ENCODE results near the gene TRIM46. TPM values are rescaled to one million over a fixed set of nuclear protein-coding genes. Genes with fewer than 3 reads are reported as not detected.
"Not testable (repeated sequence)": the region's sequence is repeated elsewhere in the genome, so short reads cannot be mapped to it uniquely, and the experiment has no call there.

TRIM46 gene
- total RNA-seq, 1 donor from 2014 or later, result under 0.01 TPM

- Histone ChIP-seq H3K36me3 (ENCODE audit: control insufficient read depth in 3 of 3, insufficient read depth in 3 of 3, low read length in 3 of 3) (peaks cover 10 to 24% (median 23%) of the 10 kb centered on the region in 3 donors), H3K9ac (ENCODE audit: low read depth in 1 of 3, low read length in 3 of 3) (peak overlapping the region in 2 of 3 donors; percentile 57 to 62), H3K4me3 (ENCODE audit: low read length in 3 of 3) (peak overlapping the region; percentile 1 to 56 (median 54)), H3K4me1 (ENCODE audit: control insufficient read depth in 3 of 3, insufficient read depth in 3 of 3, low read length in 3 of 3) (peaks cover 35 to 62% (median 48%) of the 10 kb centered on the region in 3 donors), H3K27ac (ENCODE audit: low read depth, low read length) (peak overlapping the region; percentile 97), H3K27me3 (ENCODE audit: control insufficient read depth in 3 of 3, insufficient read depth in 3 of 3, low read length in 3 of 3) (no peaks in the 10 kb centered on the region), H3K9me3 (ENCODE audit: control insufficient read depth in 3 of 3, low read length in 3 of 3) (no peaks in the 10 kb centered on the region)
Measured at GRCh38 chr1:155137154-155137949, 36.3 kb upstream of the TRIM46 start.

- peak within 1 kb of the TSS; percentile 92 to 98 (median 96) for H3K4me3 ChIP-seq (ENCODE audit: low read length in 3 of 3)
- H3K27me3 ChIP-seq (ENCODE audit: control insufficient read depth in 3 of 3, insufficient read depth in 3 of 3, low read length in 3 of 3), result peaks cover 0 to 2% (median 0%) of the 10 kb centered on the region in 3 donors
- peak within 1 kb of the TSS; percentile 87 for H3K27ac ChIP-seq (ENCODE audit: low read depth, low read length)
- peaks cover 0 to 9% (median 7%) of the 10 kb centered on the region in 3 donors for H3K36me3 ChIP-seq (ENCODE audit: control insufficient read depth in 3 of 3, insufficient read depth in 3 of 3, low read length in 3 of 3)
- H3K9me3 ChIP-seq (ENCODE audit: control insufficient read depth in 3 of 3, low read length in 3 of 3), result no peaks in the 10 kb centered on the region
- peaks cover 27 to 44% (median 29%) of the 10 kb centered on the region in 3 donors for H3K4me1 ChIP-seq (ENCODE audit: control insufficient read depth in 3 of 3, insufficient read depth in 3 of 3, low read length in 3 of 3)
- H3K9ac ChIP-seq (ENCODE audit: low read depth in 1 of 3, low read length in 3 of 3), result peak within 1 kb of the TSS; percentile 95 to 97 (median 96)
Measured at GRCh38 chr1:155139895-155140629, 33.6 kb upstream of the TRIM46 start, which contains the start of gene DPM3. TSS of gene DPM3 (minus strand) at chr1:155140531. CDS start at chr1:155140240, 291 bp downstream.

- H3K36me3 ChIP-seq (ENCODE audit: control insufficient read depth in 3 of 3, insufficient read depth in 3 of 3, low read length in 3 of 3), result peaks cover 0 to 9% (median 7%) of the 10 kb centered on the region in 3 donors
- H3K9ac ChIP-seq (ENCODE audit: low read depth in 1 of 3, low read length in 3 of 3), result peak overlapping the region; percentile 95 to 97 (median 96)
- H3K27ac ChIP-seq (ENCODE audit: low read depth, low read length), result peak overlapping the region; percentile 87
- peak overlapping the region; percentile 92 to 98 (median 96) for H3K4me3 ChIP-seq (ENCODE audit: low read length in 3 of 3)
- peaks cover 23 to 43% (median 24%) of the 10 kb centered on the region in 3 donors for H3K4me1 ChIP-seq (ENCODE audit: control insufficient read depth in 3 of 3, insufficient read depth in 3 of 3, low read length in 3 of 3)
- H3K9me3 ChIP-seq (ENCODE audit: control insufficient read depth in 3 of 3, low read length in 3 of 3), result no peaks in the 10 kb centered on the region
- H3K27me3 ChIP-seq (ENCODE audit: control insufficient read depth in 3 of 3, insufficient read depth in 3 of 3, low read length in 3 of 3), result peaks cover 0 to 2% (median 0%) of the 10 kb centered on the region in 3 donors
Measured at GRCh38 chr1:155140630-155140953, 33.1 kb upstream of the TRIM46 start.

- Histone ChIP-seq H3K4me3 (ENCODE audit: low read length in 3 of 3) (no peak overlapping the region), H3K36me3 (ENCODE audit: control insufficient read depth in 3 of 3, insufficient read depth in 3 of 3, low read length in 3 of 3) (peaks cover 0 to 9% (median 7%) of the 10 kb centered on the region in 3 donors), H3K27ac (ENCODE audit: low read depth, low read length) (no peak overlapping the region), H3K27me3 (ENCODE audit: control insufficient read depth in 3 of 3, insufficient read depth in 3 of 3, low read length in 3 of 3) (peaks cover 0 to 2% (median 0%) of the 10 kb centered on the region in 3 donors), H3K9ac (ENCODE audit: low read depth in 1 of 3, low read length in 3 of 3) (no peak overlapping the region), H3K4me1 (ENCODE audit: control insufficient read depth in 3 of 3, insufficient read depth in 3 of 3, low read length in 3 of 3) (peaks cover 21 to 34% (median 22%) of the 10 kb centered on the region in 3 donors), H3K9me3 (ENCODE audit: control insufficient read depth in 3 of 3, low read length in 3 of 3) (no peaks in the 10 kb centered on the region)
Measured at GRCh38 chr1:155141749-155142148, 31.9 kb upstream of the TRIM46 start.

- Histone ChIP-seq H3K4me3 (ENCODE audit: low read length in 3 of 3) (no peak overlapping the region), H3K9ac (ENCODE audit: low read depth in 1 of 3, low read length in 3 of 3) (no peak overlapping the region), H3K4me1 (ENCODE audit: control insufficient read depth in 3 of 3, insufficient read depth in 3 of 3, low read length in 3 of 3) (peaks cover 0 to 2% (median 2%) of the 10 kb centered on the region in 3 donors), H3K27me3 (ENCODE audit: control insufficient read depth in 3 of 3, insufficient read depth in 3 of 3, low read length in 3 of 3) (peaks cover 0 to 3% (median 2%) of the 10 kb centered on the region in 3 donors), H3K27ac (ENCODE audit: low read depth, low read length) (no peak overlapping the region), H3K9me3 (ENCODE audit: control insufficient read depth in 3 of 3, low read length in 3 of 3) (no peaks in the 10 kb centered on the region), H3K36me3 (ENCODE audit: control insufficient read depth in 3 of 3, insufficient read depth in 3 of 3, low read length in 3 of 3) (no peaks in the 10 kb centered on the region)
Measured at GRCh38 chr1:155145491-155145890, 28.2 kb upstream of the TRIM46 start.

- H3K27ac ChIP-seq (ENCODE audit: low read depth, low read length); H3K4me1 ChIP-seq (ENCODE audit: control insufficient read depth in 3 of 3, insufficient read depth in 3 of 3, low read length in 3 of 3); H3K9ac ChIP-seq (ENCODE audit: low read depth in 1 of 3, low read length in 3 of 3); H3K4me3 ChIP-seq (ENCODE audit: low read length in 3 of 3); H3K9me3 ChIP-seq (ENCODE audit: control insufficient read depth in 3 of 3, low read length in 3 of 3); H3K36me3 ChIP-seq (ENCODE audit: control insufficient read depth in 3 of 3, insufficient read depth in 3 of 3, low read length in 3 of 3); H3K27me3 ChIP-seq (ENCODE audit: control insufficient read depth in 3 of 3, insufficient read depth in 3 of 3, low read length in 3 of 3): not testable (repeated sequence)
Measured at GRCh38 chr1:155155996-155156643, 17.5 kb upstream of the TRIM46 start.

GRCh38 chr1:155158991-155159390, 14.7 kb upstream of the TRIM46 start:
- Histone ChIP-seq H3K4me3 (ENCODE audit: low read length in 3 of 3) (no peak overlapping the region), H3K9me3 (ENCODE audit: control insufficient read depth in 3 of 3, low read length in 3 of 3) (no peaks in the 10 kb centered on the region), H3K27ac (ENCODE audit: low read depth, low read length) (no peak overlapping the region), H3K9ac (ENCODE audit: low read depth in 1 of 3, low read length in 3 of 3) (no peak overlapping the region), H3K36me3 (ENCODE audit: control insufficient read depth in 3 of 3, insufficient read depth in 3 of 3, low read length in 3 of 3) (no peaks in the 10 kb centered on the region), H3K27me3 (ENCODE audit: control insufficient read depth in 3 of 3, insufficient read depth in 3 of 3, low read length in 3 of 3) (peaks cover 0 to 2% (median 0%) of the 10 kb centered on the region in 3 donors), H3K4me1 (ENCODE audit: control insufficient read depth in 3 of 3, insufficient read depth in 3 of 3, low read length in 3 of 3) (no peaks in the 10 kb centered on the region)

- peaks cover 0 to 2% (median 0%) of the 10 kb centered on the region in 3 donors for H3K27me3 ChIP-seq (ENCODE audit: control insufficient read depth in 3 of 3, insufficient read depth in 3 of 3, low read length in 3 of 3)
Measured at GRCh38 chr1:155160128-155160527, 13.5 kb upstream of the TRIM46 start.

GRCh38 chr1:155162631-155163030, 11.0 kb upstream of the TRIM46 start:
- not testable (repeated sequence) for H3K9ac ChIP-seq (ENCODE audit: low read depth in 1 of 3, low read length in 3 of 3); H3K9me3 ChIP-seq (ENCODE audit: control insufficient read depth in 3 of 3, low read length in 3 of 3); H3K27ac ChIP-seq (ENCODE audit: low read depth, low read length); H3K4me3 ChIP-seq (ENCODE audit: low read length in 3 of 3); H3K36me3 ChIP-seq (ENCODE audit: control insufficient read depth in 3 of 3, insufficient read depth in 3 of 3, low read length in 3 of 3)
- Histone ChIP-seq H3K27me3 (ENCODE audit: control insufficient read depth in 3 of 3, insufficient read depth in 3 of 3, low read length in 3 of 3) (peaks cover 0 to 12% (median 12%) of the 10 kb centered on the region in 3 donors), H3K4me1 (ENCODE audit: control insufficient read depth in 3 of 3, insufficient read depth in 3 of 3, low read length in 3 of 3) (peaks cover 7 to 15% (median 9%) of the 10 kb centered on the region in 3 donors)

More at GRCh38 chr1:155160128-155160527, 13.5 kb upstream of the TRIM46 start:
- H3K4me1 ChIP-seq (ENCODE audit: control insufficient read depth in 3 of 3, insufficient read depth in 3 of 3, low read length in 3 of 3), result no peaks in the 10 kb centered on the region
- no peaks in the 10 kb centered on the region for H3K36me3 ChIP-seq (ENCODE audit: control insufficient read depth in 3 of 3, insufficient read depth in 3 of 3, low read length in 3 of 3)
- H3K9ac ChIP-seq (ENCODE audit: low read depth in 1 of 3, low read length in 3 of 3), result no peak overlapping the region
- no peak overlapping the region for H3K27ac ChIP-seq (ENCODE audit: low read depth, low read length)
- H3K4me3 ChIP-seq (ENCODE audit: low read length in 3 of 3), result no peak overlapping the region
- H3K9me3 ChIP-seq (ENCODE audit: control insufficient read depth in 3 of 3, low read length in 3 of 3), result no peaks in the 10 kb centered on the region

Measured in skeletal muscle tissue (tissue), 4 donors.